CMK (cell line): ENCODE data around the gene TBPL1.
"Not testable (repeated sequence)": the region's sequence is repeated elsewhere in the genome, so short reads cannot be mapped to it uniquely, and the experiment has no call there.

ENCODE experiments used
- DNase-seq: peaks from one replicate; pipeline ENCODE4 v3.0.0-alpha.2; 2010; ENCODE audit warnings: low read depth

The TBPL1 gene

GRCh38 chr6:133953634-133954415 is 801 bp downstream of the TBPL1 start:
- DNase-seq, result no peak

GRCh38 chr6:133954657-133955576 is 1.9 kb downstream of the TBPL1 start:
- DNase-seq, result no peak

GRCh38 chr6:133955582-133956415 is 2.8 kb downstream of the TBPL1 start:
- DNase-seq, result no peak

- DNase-seq, result no peak
These were observed 3.5 kb downstream of the TBPL1 start for GRCh38 chr6:133956416-133957049.

- no peak for DNase-seq
These were observed 4.2 kb downstream of the TBPL1 start for GRCh38 chr6:133957227-133957626.

GRCh38 chr6:133957780-133958242 is 4.8 kb downstream of the TBPL1 start:
- peak; percentile 65 for DNase-seq

- no peak for DNase-seq
These were observed 5.8 kb downstream of the TBPL1 start for GRCh38 chr6:133958791-133959190.

GRCh38 chr6:133959667-133960368 is 6.8 kb downstream of the TBPL1 start:
- DNase-seq, result no peak

GRCh38 chr6:133961831-133962230 is 8.8 kb downstream of the TBPL1 start:
- DNase-seq, result no peak

- DNase-seq, result no peak
These were observed 11.0 kb downstream of the TBPL1 start for GRCh38 chr6:133964052-133964451.

GRCh38 chr6:133964702-133965101 is 11.7 kb downstream of the TBPL1 start:
- no peak for DNase-seq

- DNase-seq, result no peak
These were observed 12.9 kb downstream of the TBPL1 start for GRCh38 chr6:133965817-133966360.

GRCh38 chr6:133966654-133967329 is 13.8 kb downstream of the TBPL1 start:
- DNase-seq, result no peak

- DNase-seq, result no peak
These were observed 14.3 kb downstream of the TBPL1 start for GRCh38 chr6:133967347-133967746.

GRCh38 chr6:133967835-133968234 is 14.8 kb downstream of the TBPL1 start:
- not testable (repeated sequence) for DNase-seq

GRCh38 chr6:133969285-133969920 is 16.4 kb downstream of the TBPL1 start:
- no peak for DNase-seq

GRCh38 chr6:133969921-133970295 is 16.9 kb downstream of the TBPL1 start:
- no peak for DNase-seq

- no peak for DNase-seq
These were observed 18.8 kb downstream of the TBPL1 start for GRCh38 chr6:133971861-133972260.

- no peak for DNase-seq
These were observed 19.4 kb downstream of the TBPL1 start for GRCh38 chr6:133972388-133972787.
